Measurements from ENCODE around the gene UGCG.

UGCG gene

GRCh38 chr9:111919875-111920274 is 23.3 kb downstream of the UGCG start:
- H3K36me3 ChIP-seq (ENCODE audit: low read depth), result peaks cover 89% of the 10 kb centered on the region
- H3K9me3 ChIP-seq (ENCODE audit: severe bottlenecking), result no peaks in the 10 kb centered on the region
- no peak for TF ChIP-seq CTCF (IDR thresholded peaks at IDR 0.05; ENCODE audit: poor library complexity, severe bottlenecking)
- H3K27ac ChIP-seq (ENCODE audit: poor library complexity, severe bottlenecking), result no peak overlapping the region
- DNase-seq (ENCODE audit: low spot score), result no peak
- no peaks in the 10 kb centered on the region for H3K27me3 ChIP-seq (ENCODE audit: insufficient read depth, poor library complexity, severe bottlenecking)
- H3K4me3 ChIP-seq (ENCODE audit: severe bottlenecking), result no peak overlapping the region
- peaks cover 15% of the 10 kb centered on the region for H3K4me1 ChIP-seq (ENCODE audit: insufficient read depth, poor library complexity, severe bottlenecking)
- ATAC-seq (ENCODE audit: low read depth), result no peak

GRCh38 chr9:111920531-111920930 is 23.9 kb downstream of the UGCG start:
- H3K27ac ChIP-seq (ENCODE audit: poor library complexity, severe bottlenecking), result no peak overlapping the region
- peaks cover 19% of the 10 kb centered on the region for H3K4me1 ChIP-seq (ENCODE audit: insufficient read depth, poor library complexity, severe bottlenecking)
- peaks cover 89% of the 10 kb centered on the region for H3K36me3 ChIP-seq (ENCODE audit: low read depth)

DNA sequence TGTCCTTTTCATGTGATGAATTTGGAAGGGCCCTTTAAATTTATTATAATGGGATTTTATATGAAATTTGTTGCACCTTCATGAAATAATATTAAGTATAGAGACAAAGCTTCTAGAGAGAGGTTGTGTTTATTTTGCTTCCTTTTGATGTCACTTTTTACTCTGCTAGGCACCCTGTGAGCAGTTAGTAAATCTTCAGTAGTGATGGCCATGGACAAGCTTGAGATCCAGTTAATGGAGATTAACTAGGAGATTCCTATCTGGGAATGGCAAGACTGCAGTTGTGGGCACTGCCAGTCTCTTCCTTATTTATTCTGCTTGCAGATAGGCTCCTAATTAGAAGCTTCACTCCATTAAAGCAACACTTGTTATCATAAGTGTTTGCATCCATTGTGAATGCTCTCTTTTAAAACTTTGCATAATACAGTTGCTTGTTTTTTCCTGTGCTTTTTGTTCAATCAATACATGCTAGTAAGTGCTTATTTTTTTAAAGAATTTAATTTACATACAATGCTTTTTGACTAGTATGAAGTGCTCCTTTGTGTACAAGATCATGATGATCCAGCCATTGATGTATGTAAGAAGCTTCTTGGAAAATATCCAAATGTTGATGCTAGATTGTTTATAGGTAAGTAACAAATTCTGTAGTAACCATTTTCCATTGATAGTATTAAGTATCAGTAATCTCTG is 25.9 kb downstream of the UGCG start:
- Histone ChIP-seq H3K9me3 (ENCODE audit: severe bottlenecking) (no peaks in the 10 kb centered on the region), H3K36me3 (ENCODE audit: low read depth) (peaks cover 88% of the 10 kb centered on the region), H3K4me3 (ENCODE audit: severe bottlenecking) (no peak overlapping the region), H3K27ac (ENCODE audit: poor library complexity, severe bottlenecking) (peak overlapping the region; percentile 37), H3K27me3 (ENCODE audit: insufficient read depth, poor library complexity, severe bottlenecking) (no peaks in the 10 kb centered on the region), H3K4me1 (ENCODE audit: insufficient read depth, poor library complexity, severe bottlenecking) (peaks cover 25% of the 10 kb centered on the region)
- TF ChIP-seq CTCF (IDR thresholded peaks at IDR 0.05; ENCODE audit: poor library complexity, severe bottlenecking), result no peak
- ATAC-seq (ENCODE audit: low read depth), result no peak
- no peak for DNase-seq (ENCODE audit: low spot score)

More at GRCh38 chr9:111920531-111920930, 23.9 kb downstream of the UGCG start:
- ATAC-seq (ENCODE audit: low read depth) (no peak), DNase-seq (ENCODE audit: low spot score) (no peak)
- H3K27me3 ChIP-seq (ENCODE audit: insufficient read depth, poor library complexity, severe bottlenecking), result no peaks in the 10 kb centered on the region
- no peak overlapping the region for H3K4me3 ChIP-seq (ENCODE audit: severe bottlenecking)
- TF ChIP-seq CTCF (IDR thresholded peaks at IDR 0.05; ENCODE audit: poor library complexity, severe bottlenecking), result no peak
- H3K9me3 ChIP-seq (ENCODE audit: severe bottlenecking), result no peaks in the 10 kb centered on the region

- DNase-seq (ENCODE audit: low spot score), result no peak
- Histone ChIP-seq H3K4me1 (ENCODE audit: insufficient read depth, poor library complexity, severe bottlenecking) (peaks cover 25% of the 10 kb centered on the region), H3K27ac (ENCODE audit: poor library complexity, severe bottlenecking) (no peak overlapping the region), H3K36me3 (ENCODE audit: low read depth) (peaks cover 88% of the 10 kb centered on the region), H3K27me3 (ENCODE audit: insufficient read depth, poor library complexity, severe bottlenecking) (no peaks in the 10 kb centered on the region), H3K9me3 (ENCODE audit: severe bottlenecking) (no peaks in the 10 kb centered on the region), H3K4me3 (ENCODE audit: severe bottlenecking) (no peak overlapping the region)
- ATAC-seq (ENCODE audit: low read depth), result no peak
- no peak for TF ChIP-seq CTCF (IDR thresholded peaks at IDR 0.05; ENCODE audit: poor library complexity, severe bottlenecking)
Measured at GRCh38 chr9:111924281-111924680, 27.7 kb downstream of the UGCG start.

DNA sequence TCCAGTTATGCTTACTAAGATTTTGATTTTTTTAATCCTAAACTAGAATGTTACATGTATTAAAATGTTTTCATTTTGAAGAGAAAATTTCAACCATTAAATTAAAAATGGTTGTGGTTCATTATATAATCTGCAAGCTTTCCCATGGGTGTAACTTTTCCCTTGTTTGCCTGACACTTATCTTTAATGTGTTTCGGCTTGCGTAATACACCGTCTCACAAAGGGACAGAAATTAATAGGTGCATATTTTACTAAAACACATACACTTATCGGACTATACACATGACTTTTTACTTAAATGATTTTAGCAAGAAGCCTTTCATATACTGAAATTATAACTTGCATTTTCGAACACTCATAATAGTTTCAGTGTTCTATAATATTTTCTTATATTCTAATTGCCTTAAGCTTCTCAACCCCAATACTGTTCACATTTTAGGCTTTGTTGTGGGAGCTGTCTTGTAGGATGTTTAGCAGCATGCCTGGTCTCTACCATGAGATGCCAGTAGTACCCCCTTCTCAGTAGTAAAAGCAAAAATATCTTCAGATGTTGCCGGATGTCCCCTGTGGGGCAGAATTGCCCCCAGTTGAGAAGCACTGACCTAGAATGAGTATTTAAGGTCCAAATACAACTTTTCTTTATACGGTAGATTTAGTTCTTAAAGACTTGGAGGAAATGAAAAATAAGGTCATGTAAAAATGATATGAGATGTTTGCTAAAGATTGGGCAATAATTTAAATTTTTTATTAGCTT is 28.6 kb downstream of the UGCG start:
- ATAC-seq (ENCODE audit: low read depth) (no peak), DNase-seq (ENCODE audit: low spot score) (no peak)
- no peaks in the 10 kb centered on the region for H3K9me3 ChIP-seq (ENCODE audit: severe bottlenecking)
- peaks cover 92% of the 10 kb centered on the region for H3K36me3 ChIP-seq (ENCODE audit: low read depth)
- no peak overlapping the region for H3K4me3 ChIP-seq (ENCODE audit: severe bottlenecking)
- no peak overlapping the region for H3K27ac ChIP-seq (ENCODE audit: poor library complexity, severe bottlenecking)
- H3K4me1 ChIP-seq (ENCODE audit: insufficient read depth, poor library complexity, severe bottlenecking), result peaks cover 25% of the 10 kb centered on the region
- no peak for TF ChIP-seq CTCF (IDR thresholded peaks at IDR 0.05; ENCODE audit: poor library complexity, severe bottlenecking)
- no peaks in the 10 kb centered on the region for H3K27me3 ChIP-seq (ENCODE audit: insufficient read depth, poor library complexity, severe bottlenecking)

Measured in RWPE2 (cell line).